Esophagus squamous epithelium (tissue), 5 donors: ENCODE measurements around the gene TMEM9B. TPM values are rescaled to one million over a fixed set of nuclear protein-coding genes. Genes with fewer than 3 reads are reported as not detected.

Experiments
- DNase-seq: peaks from one replicate; lab custom pipeline; 2025; lab: John Stamatoyannopoulos, UW
- H3K27ac ChIP-seq, 4 donors: fragments of 200-600 bp; sonication (generic); one replicate each; pipeline ENCODE4 v1.5.1; 2016 to 2019; ENCODE audit warnings: mild to moderate bottlenecking in 1 of 4
- H3K27me3 ChIP-seq, 4 donors: fragments of 200-600 bp; sonication (generic); 1 replicate in 3 of 4; 2 replicates in 1 of 4; pipeline versions ENCODE4 v1.5.1 to v1.6.0; 2017 to 2021; ENCODE audit warnings: antibody characterized with exemption in 1 of 4
- H3K36me3 ChIP-seq, 3 donors: fragments of 200-600 bp; sonication (generic); one replicate each; pipeline ENCODE4 v1.5.1; 2016 to 2019
- H3K4me1 ChIP-seq, 3 donors: fragments of 200-600 bp; sonication (generic); one replicate each; pipeline ENCODE4 v1.5.1; 2017 to 2019
- H3K4me3 ChIP-seq, 4 donors: fragments of 200-600 bp; sonication (generic); 1 replicate in 3 of 4; 2 replicates in 1 of 4; pipeline ENCODE4 v1.5.1; 2016 to 2019; ENCODE audit warnings: mild to moderate bottlenecking in 2 of 4, moderate library complexity in 1 of 4
- H3K9me3 ChIP-seq, 3 donors: fragments of 200-600 bp; sonication (generic); one replicate each; pipeline ENCODE4 v1.5.1; 2016 to 2019
- POLR2A ChIP-seq, 4 donors: fragments of 450-650 bp; IDR thresholded peaks; one replicate each; pipeline ENCODE4 v1.6.1; 2017; ENCODE audit warnings: antibody characterized with exemption in 4 of 4, mild to moderate bottlenecking in 4 of 4, moderate library complexity in 3 of 4
- WGBS, 2 donors: methylation state at CpG; one replicate each; pipeline ENCODE4 v1.1.5; 2018; 5-methylcytosine and 5-hydroxymethylcytosine counted together
- intact Hi-C: fragments of 100-400 bp; cut with DNase I; formaldehyde crosslinking; loops from one replicate; pipeline ENCODE4 v1.15.0; 2022
- total RNA-seq, 4 donors: library from RNA; depleted of rRNA; stranded (reverse); fragments of >200 nt; gene quantifications; one replicate each; pipeline ENCODE4 v1.1.0, GENCODE V29; 2016
- TF ChIP-seq, protein P1 (sequence below), 6 experiments: fragments of 450-650 bp in 4 of 6; fragments of 200-600 bp in 2 of 6; sonication (generic) in 2 of 6; IDR thresholded peaks; one replicate each; pipeline ENCODE4 v1.5.1; 2016 to 2019; ENCODE audit warnings: antibody characterized with exemption in 6 of 6, mild to moderate bottlenecking in 4 of 6, moderate library complexity in 4 of 6
- donor health status: DM: yes; HTN: yes; CAD: no.

TMEM9B gene
- total RNA-seq, 4 donors from 2014 or later: 41.7 to 73.2 (median 57.6) TPM

DNA sequence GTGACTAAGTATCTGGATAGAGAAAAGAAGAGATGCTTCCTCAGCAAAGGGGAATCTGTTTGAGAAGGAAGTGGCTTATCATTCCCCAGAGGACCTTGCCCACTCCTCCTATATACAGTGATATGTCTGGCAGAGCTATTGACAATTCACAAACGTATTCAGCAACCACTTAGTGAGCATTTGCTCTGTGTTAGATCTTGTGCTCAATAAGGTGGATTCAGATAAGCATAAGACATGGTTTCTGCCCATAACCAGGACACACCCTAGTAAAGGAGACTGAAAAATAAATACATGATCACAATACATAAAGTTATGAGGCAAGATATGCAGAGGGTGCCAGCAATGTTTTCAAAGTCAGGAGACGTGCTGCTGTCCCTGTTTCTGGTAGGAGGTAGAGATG is 1.4 kb downstream of the TMEM9B start:
- Histone ChIP-seq H3K36me3 (peaks cover 0 to 18% (median 0%) of the 10 kb centered on the region in 3 donors), H3K4me3 (peak overlapping the region; percentile 72 to 93 (median 76)), H3K27me3 (no peaks in the 10 kb centered on the region), H3K9me3 (no peaks in the 10 kb centered on the region), H3K27ac (peak overlapping the region; percentile 31 to 98 (median 95)), H3K4me1 (peaks cover 13 to 61% (median 29%) of the 10 kb centered on the region in 3 donors)
- intact Hi-C loops: no loop called here
- 14 to 21% methylated on average over 2 of the region's 2 CpGs for whole genome bisulfite sequencing, 2 donors
- no peak for TF ChIP-seq POLR2A (IDR thresholded peaks at IDR 0.05)
- TF ChIP-seq, protein P1, sequence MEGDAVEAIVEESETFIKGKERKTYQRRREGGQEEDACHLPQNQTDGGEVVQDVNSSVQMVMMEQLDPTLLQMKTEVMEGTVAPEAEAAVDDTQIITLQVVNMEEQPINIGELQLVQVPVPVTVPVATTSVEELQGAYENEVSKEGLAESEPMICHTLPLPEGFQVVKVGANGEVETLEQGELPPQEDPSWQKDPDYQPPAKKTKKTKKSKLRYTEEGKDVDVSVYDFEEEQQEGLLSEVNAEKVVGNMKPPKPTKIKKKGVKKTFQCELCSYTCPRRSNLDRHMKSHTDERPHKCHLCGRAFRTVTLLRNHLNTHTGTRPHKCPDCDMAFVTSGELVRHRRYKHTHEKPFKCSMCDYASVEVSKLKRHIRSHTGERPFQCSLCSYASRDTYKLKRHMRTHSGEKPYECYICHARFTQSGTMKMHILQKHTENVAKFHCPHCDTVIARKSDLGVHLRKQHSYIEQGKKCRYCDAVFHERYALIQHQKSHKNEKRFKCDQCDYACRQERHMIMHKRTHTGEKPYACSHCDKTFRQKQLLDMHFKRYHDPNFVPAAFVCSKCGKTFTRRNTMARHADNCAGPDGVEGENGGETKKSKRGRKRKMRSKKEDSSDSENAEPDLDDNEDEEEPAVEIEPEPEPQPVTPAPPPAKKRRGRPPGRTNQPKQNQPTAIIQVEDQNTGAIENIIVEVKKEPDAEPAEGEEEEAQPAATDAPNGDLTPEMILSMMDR (IDR thresholded peaks at IDR 0.05): no peak
- no peak for DNase-seq

DNA sequence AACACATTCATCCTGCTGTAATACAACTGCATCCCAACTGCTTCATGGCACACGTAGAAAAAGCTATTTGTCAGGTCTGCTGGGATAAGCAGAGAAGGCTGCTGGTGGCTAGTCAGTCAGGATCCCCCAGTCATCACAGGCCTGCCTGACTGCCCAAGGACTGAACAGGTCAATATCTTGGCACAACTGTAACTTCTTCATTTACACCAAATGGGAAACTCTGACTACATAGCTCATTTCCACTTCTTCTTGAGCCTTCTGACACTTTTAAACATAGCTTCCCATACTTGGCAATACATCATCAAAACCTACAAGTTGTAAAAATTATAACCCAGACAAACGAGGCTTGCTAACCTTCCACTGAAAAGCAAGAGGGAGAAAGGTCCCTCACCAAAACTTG is 2.8 kb downstream of the TMEM9B start:
- peaks cover 13 to 61% (median 29%) of the 10 kb centered on the region in 3 donors for H3K4me1 ChIP-seq
- TF ChIP-seq, protein P1 (IDR thresholded peaks at IDR 0.05): no peak
- TF ChIP-seq POLR2A (IDR thresholded peaks at IDR 0.05): no peak
- DNase-seq: no peak
- H3K9me3 ChIP-seq: no peaks in the 10 kb centered on the region
- WGBS, 2 donors: 51 to 66% methylated on average over 2 of the region's 2 CpGs
- no peak overlapping the region for H3K4me3 ChIP-seq
- no peaks in the 10 kb centered on the region for H3K27me3 ChIP-seq
- intact Hi-C loops: no loop called here
- H3K27ac ChIP-seq: peak overlapping the region in 1 of 4 donors; percentile 13
- peaks cover 0 to 26% (median 0%) of the 10 kb centered on the region in 3 donors for H3K36me3 ChIP-seq

DNA sequence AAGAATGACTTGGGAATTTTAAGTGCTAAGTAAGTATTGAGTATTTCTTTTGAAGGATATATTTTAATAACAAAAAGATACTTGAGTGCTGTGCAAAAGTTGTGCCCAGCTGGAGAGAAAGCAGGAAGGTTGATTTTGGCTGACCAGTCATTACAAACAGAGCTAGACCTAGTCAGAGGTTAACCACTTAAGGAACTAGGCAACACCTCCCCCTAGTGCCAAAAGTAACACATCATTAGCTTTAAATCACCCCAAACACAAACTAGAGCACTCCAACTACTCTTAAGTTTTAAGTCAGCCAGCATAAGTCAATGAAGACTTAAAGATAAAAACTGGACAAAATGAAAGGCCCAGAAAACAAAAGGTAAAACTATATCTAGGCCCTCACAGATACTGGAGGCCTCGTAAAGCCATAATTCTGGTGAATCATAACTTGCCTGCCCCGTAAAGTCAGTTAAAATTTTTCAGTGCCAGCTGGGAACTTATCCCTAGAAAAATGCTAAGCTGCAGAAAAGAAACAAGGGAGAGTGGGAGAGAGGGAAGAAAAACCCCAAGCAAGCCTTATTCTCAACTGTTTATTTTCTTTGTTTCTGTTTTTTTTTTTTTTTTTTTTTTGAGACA is 4.6 kb downstream of the TMEM9B start:
- no peak for DNase-seq
- peak overlapping the region; percentile 29 to 55 (median 36) for H3K27ac ChIP-seq

DNA sequence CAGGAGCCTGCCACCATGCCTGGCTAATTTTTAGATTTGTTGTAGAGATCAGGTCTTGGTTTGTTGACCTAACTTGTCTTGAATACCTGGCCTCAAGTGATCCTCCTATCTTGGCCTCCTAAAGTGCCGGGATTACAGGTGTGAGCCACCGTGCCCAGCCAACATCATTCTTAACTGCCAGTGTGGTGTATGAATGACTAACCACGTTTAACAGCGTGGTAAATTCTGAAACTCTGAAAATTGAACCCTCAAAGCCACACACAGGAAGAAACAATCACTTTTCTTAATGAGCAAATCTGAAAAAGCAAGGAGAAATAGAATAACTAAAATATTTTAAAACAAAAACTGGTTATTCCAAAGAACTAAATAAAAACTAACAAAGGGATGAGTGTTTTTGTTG is 7.4 kb downstream of the TMEM9B start:
- intact Hi-C loops: loop anchor here (5.0 kb wide), 1 partner anchor 40 kb away; no protein-coding TSS in a partner anchor
- no peak overlapping the region for H3K27ac ChIP-seq
- peaks cover 0 to 25% (median 11%) of the 10 kb centered on the region in 3 donors for H3K4me1 ChIP-seq
- no peak overlapping the region for H3K4me3 ChIP-seq
- 64 to 86% methylated on average over 4 of the region's 4 CpGs for WGBS, 2 donors
- DNase-seq: no peak
- TF ChIP-seq, protein P1 (IDR thresholded peaks at IDR 0.05): no peak
- TF ChIP-seq POLR2A (IDR thresholded peaks at IDR 0.05): no peak
- H3K36me3 ChIP-seq: peaks cover 0 to 72% (median 11%) of the 10 kb centered on the region in 3 donors
- H3K27me3 ChIP-seq: no peaks in the 10 kb centered on the region
- H3K9me3 ChIP-seq: no peaks in the 10 kb centered on the region

More for the DNA sequence above, 4.6 kb downstream of the TMEM9B start:
- TF ChIP-seq, protein P1 (IDR thresholded peaks at IDR 0.05): peak in 5 of 6 experiments; percentile 44 to 74 (median 57)
- TF ChIP-seq POLR2A (IDR thresholded peaks at IDR 0.05): no peak
- H3K27me3 ChIP-seq: no peaks in the 10 kb centered on the region
- intact Hi-C loops: loop anchor here (5.0 kb wide), 1 partner anchor 42 kb away; no protein-coding TSS in a partner anchor
- peaks cover 8 to 45% (median 22%) of the 10 kb centered on the region in 3 donors for H3K4me1 ChIP-seq
- 5 to 44% methylated on average over 2 of the region's 2 CpGs for WGBS, 2 donors
- H3K4me3 ChIP-seq: no peak overlapping the region
- H3K9me3 ChIP-seq: no peaks in the 10 kb centered on the region
- peaks cover 0 to 44% (median 8%) of the 10 kb centered on the region in 3 donors for H3K36me3 ChIP-seq

DNA sequence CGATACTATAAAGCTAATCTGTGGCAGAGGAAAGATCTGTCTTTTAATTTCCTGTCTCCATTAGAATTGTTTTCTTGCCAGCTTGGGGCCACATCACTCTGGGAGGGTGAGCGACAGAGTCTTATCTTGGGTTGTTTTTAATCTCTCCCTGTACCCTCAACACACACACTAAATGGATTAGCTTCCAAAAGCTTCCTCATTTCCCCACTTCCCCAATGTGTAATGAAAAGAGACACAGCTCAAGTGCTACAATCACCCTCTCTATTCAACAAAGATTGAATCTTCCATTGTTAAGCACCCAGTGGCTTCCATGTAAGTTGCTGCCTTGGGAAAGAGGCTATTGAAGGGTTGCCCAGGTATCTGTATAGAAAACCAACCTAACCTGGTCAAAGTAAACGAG is 15.4 kb downstream of the TMEM9B start:
- TF ChIP-seq, protein P1 (IDR thresholded peaks at IDR 0.05): no peak
- no peak for TF ChIP-seq POLR2A (IDR thresholded peaks at IDR 0.05)
- Histone ChIP-seq H3K9me3 (no peaks in the 10 kb centered on the region), H3K4me1 (no peaks in the 10 kb centered on the region), H3K27me3 (no peaks in the 10 kb centered on the region), H3K4me3 (no peak overlapping the region), H3K36me3 (peaks cover 0 to 75% (median 12%) of the 10 kb centered on the region in 3 donors), H3K27ac (no peak overlapping the region)
- 62 to 73% methylated on average over 3 of the region's 3 CpGs for WGBS, 2 donors
- intact Hi-C loops: no loop called here
- DNase-seq: no peak
